Kidney epithelial cell (primary cell): ENCODE data around the gene VPS18. TPM values are rescaled to one million over a fixed set of nuclear protein-coding genes. Genes with fewer than 3 reads are reported as not detected.

ENCODE experiments used
- DNase-seq: peaks from one replicate; pipeline ENCODE4 v3.0.0-alpha.2; 2010; ENCODE audit warnings: low read depth
- H3K27me3 ChIP-seq: 2 replicates; pipeline ENCODE4 v1.6.0; 2011; ENCODE audit warnings: low read length; ENCODE audit not compliant: control insufficient read depth, insufficient read depth
- H3K36me3 ChIP-seq: 2 replicates; pipeline ENCODE4 v1.5.1; 2011; ENCODE audit warnings: low read length; ENCODE audit not compliant: control insufficient read depth, insufficient read depth
- H3K4me3 ChIP-seq: 2 replicates; pipeline ENCODE4 v1.5.1; 2011; ENCODE audit warnings: low read depth, mild to moderate bottlenecking, control low read depth, low read length
- total RNA-seq: library from RNA; depleted of rRNA; stranded (reverse); fragments of >200 nt; gene quantifications from 2 replicates; pipeline ENCODE4 v1.2.3, GENCODE V29; 2015
- TF ChIP-seq, protein P1 (sequence below): IDR thresholded peaks from 2 replicates; pipeline ENCODE4 v1.5.1; 2011; ENCODE audit warnings: mild to moderate bottlenecking, moderate library complexity, low read length, control low read depth, inconsistent platforms; ENCODE audit not compliant: insufficient read depth, poor library complexity, severe bottlenecking

Gene VPS18
- total RNA-seq, 1 donor from 2014 or later = 66.0 TPM

DNA sequence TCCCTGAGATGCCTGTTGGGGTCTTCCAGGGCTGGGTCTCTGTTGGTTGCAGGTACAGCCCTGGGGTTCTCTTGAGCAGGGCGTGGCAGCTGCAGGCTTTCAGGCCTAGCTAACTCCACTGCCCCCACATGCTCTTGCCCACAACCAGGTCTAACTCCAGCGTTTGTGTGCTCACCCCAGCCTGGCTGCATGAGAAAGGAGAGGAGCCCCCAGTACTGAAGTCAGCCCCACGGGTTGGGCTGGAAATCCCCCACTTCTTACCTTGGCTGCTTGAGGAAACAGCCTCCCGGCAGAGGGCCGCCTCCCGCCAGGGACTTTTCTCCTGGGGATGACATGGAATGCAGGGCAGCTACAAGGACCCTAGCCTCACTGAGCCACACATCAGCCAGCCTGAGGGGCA lies 18.2 kb downstream of the VPS18 start:
- H3K4me3 ChIP-seq = no peak overlapping the region
- H3K36me3 ChIP-seq = no peaks in the 10 kb centered on the region
- H3K27me3 ChIP-seq = no peaks in the 10 kb centered on the region
- no peak for DNase-seq
- TF ChIP-seq, protein P1, sequence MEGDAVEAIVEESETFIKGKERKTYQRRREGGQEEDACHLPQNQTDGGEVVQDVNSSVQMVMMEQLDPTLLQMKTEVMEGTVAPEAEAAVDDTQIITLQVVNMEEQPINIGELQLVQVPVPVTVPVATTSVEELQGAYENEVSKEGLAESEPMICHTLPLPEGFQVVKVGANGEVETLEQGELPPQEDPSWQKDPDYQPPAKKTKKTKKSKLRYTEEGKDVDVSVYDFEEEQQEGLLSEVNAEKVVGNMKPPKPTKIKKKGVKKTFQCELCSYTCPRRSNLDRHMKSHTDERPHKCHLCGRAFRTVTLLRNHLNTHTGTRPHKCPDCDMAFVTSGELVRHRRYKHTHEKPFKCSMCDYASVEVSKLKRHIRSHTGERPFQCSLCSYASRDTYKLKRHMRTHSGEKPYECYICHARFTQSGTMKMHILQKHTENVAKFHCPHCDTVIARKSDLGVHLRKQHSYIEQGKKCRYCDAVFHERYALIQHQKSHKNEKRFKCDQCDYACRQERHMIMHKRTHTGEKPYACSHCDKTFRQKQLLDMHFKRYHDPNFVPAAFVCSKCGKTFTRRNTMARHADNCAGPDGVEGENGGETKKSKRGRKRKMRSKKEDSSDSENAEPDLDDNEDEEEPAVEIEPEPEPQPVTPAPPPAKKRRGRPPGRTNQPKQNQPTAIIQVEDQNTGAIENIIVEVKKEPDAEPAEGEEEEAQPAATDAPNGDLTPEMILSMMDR = no peak

GRCh38 chr15:40914013-40914412 lies 19.8 kb downstream of the VPS18 start:
- no peaks in the 10 kb centered on the region for H3K36me3 ChIP-seq
- H3K4me3 ChIP-seq = no peak overlapping the region
- TF ChIP-seq, protein P1 = no peak
- no peak for DNase-seq
- peaks cover 4% of the 10 kb centered on the region for H3K27me3 ChIP-seq

DNA sequence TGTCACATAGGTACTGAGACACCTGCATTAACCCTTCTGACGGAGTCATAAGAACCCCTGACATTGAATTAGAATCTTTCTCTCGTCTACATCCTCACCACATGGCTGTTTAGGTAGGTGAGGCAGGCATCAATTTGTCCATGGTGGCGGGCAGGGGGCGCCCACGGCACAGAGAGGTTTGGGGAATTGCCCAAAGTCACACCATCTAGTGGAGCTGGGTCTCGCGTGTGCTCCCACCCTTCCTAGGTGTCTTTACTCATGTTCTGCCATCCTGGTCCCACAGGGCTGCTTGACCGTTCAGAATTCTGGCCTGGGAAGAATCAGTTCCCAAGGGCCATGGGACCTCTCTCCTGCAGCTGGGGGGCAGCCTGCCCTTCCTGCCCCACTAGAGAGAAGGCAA lies 20.2 kb downstream of the VPS18 start:
- Histone ChIP-seq H3K36me3 (no peaks in the 10 kb centered on the region), H3K27me3 (peaks cover 4% of the 10 kb centered on the region), H3K4me3 (no peak overlapping the region)
- TF ChIP-seq, protein P1 = no peak
- DNase-seq = no peak

- no peak overlapping the region for H3K4me3 ChIP-seq
- H3K27me3 ChIP-seq = peaks cover 4% of the 10 kb centered on the region
- TF ChIP-seq, protein P1 = no peak
- DNase-seq = no peak
- no peaks in the 10 kb centered on the region for H3K36me3 ChIP-seq
These were observed 20.9 kb downstream of the VPS18 start for GRCh38 chr15:40915116-40915661.

DNA sequence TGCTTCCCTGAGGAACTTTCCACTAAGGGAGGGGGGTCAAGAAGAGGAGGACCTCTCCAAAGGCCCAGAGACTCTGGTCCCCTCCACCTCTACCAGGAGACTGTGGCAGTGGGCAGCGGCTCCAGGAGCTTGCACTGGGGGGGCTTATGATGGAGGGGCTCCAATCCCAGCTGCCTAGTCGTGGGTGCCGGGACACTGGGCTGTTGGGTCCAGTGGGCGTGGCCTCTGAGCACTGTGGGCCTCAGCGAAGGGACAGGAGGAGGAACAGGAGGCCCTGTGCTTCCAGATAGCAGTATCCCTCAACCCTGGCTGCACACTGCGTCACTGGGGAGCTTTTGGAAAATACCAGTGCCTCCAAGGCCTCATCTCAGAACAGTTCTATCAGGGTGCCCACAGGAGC lies 21.4 kb downstream of the VPS18 start:
- DNase-seq = no peak
- Histone ChIP-seq H3K36me3 (no peaks in the 10 kb centered on the region), H3K4me3 (no peak overlapping the region), H3K27me3 (peaks cover 4% of the 10 kb centered on the region)
- TF ChIP-seq, protein P1 = no peak

DNA sequence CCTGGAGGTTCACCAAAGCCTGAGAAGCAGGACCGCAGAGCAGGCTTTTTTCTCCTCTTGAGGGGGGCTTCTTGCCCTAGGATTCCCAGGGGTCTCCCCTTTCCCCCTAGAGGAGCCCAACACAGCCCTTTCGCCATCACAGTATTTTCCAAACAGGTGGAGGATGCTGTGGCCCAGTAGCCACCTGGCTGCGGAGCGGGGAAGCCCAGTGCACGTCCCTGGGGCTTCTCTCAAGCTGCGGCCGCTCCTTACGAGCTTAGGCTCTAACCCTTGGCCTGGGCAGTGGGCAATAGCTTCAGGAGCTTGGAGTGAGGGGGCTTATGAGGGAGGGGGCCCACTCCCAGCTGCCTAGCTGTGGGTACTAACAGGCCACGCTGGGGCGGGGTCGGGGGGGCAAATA lies 23.3 kb downstream of the VPS18 start:
- Histone ChIP-seq H3K4me3 (no peak overlapping the region), H3K36me3 (no peaks in the 10 kb centered on the region), H3K27me3 (peaks cover 4% of the 10 kb centered on the region)
- TF ChIP-seq, protein P1 = no peak
- no peak for DNase-seq
